ENCODE data around the gene TMEM33. TPM values are rescaled to one million over a fixed set of nuclear protein-coding genes. Genes with fewer than 3 reads are reported as not detected.

The TMEM33 gene
- total RNA-seq, 1 donor from 2014 or later: 44.4 TPM

GRCh38 chr4:41935652-41936021 lies 408 bp downstream of the TMEM33 start:
- intact Hi-C loops (cut with DNase I): no loop called here
- peak overlapping the region; percentile 84 for H3K4me3 ChIP-seq
- peak overlapping the region; percentile 53 for H3K27ac ChIP-seq
- H3K4me1 ChIP-seq: peaks cover 12% of the 10 kb centered on the region
- H3K9me3 ChIP-seq: no peaks in the 10 kb centered on the region
- no peak for DNase-seq (ENCODE audit: extremely low spot score in 2 of 2)
- TF ChIP-seq POLR2AphosphoS5 (IDR thresholded peaks at IDR 0.05; ENCODE audit: insufficient read depth in 1 of 2, low read depth in 1 of 2): no peak
- H3K36me3 ChIP-seq: peaks cover 0 to 3% of the 10 kb centered on the region in 2 donors
- H3K27me3 ChIP-seq: no peaks in the 10 kb centered on the region

- no peaks in the 10 kb centered on the region for H3K27me3 ChIP-seq
- intact Hi-C loops (cut with DNase I): no loop called here
- no peaks in the 10 kb centered on the region for H3K9me3 ChIP-seq
- no peak for DNase-seq (ENCODE audit: extremely low spot score in 2 of 2)
- H3K4me1 ChIP-seq: peaks cover 12% of the 10 kb centered on the region
- no peak for TF ChIP-seq CTCF (IDR thresholded peaks at IDR 0.05)
- no peak for TF ChIP-seq POLR2A (IDR thresholded peaks at IDR 0.05)
- peak in 1 of 2 donors; percentile 59 for TF ChIP-seq POLR2AphosphoS5 (IDR thresholded peaks at IDR 0.05; ENCODE audit: insufficient read depth in 1 of 2, low read depth in 1 of 2)
- peaks cover 0 to 11% of the 10 kb centered on the region in 2 donors for H3K36me3 ChIP-seq
- H3K27ac ChIP-seq: no peak overlapping the region
- H3K4me3 ChIP-seq: no peak overlapping the region
These were observed 3.9 kb downstream of the TMEM33 start for GRCh38 chr4:41939016-41939626.

GRCh38 chr4:41940834-41941233 lies 5.6 kb downstream of the TMEM33 start:
- Histone ChIP-seq H3K27me3 (no peaks in the 10 kb centered on the region), H3K9me3 (no peaks in the 10 kb centered on the region), H3K4me3 (no peak overlapping the region), H3K4me1 (peaks cover 11% of the 10 kb centered on the region), H3K36me3 (peaks cover 0 to 25% of the 10 kb centered on the region in 2 donors), H3K27ac (no peak overlapping the region)
- TF ChIP-seq POLR2A (IDR thresholded peaks at IDR 0.05) (no peak), CTCF (IDR thresholded peaks at IDR 0.05) (no peak), POLR2AphosphoS5 (IDR thresholded peaks at IDR 0.05; ENCODE audit: insufficient read depth in 1 of 2, low read depth in 1 of 2) (no peak)
- intact Hi-C loops (cut with DNase I): no loop called here
- DNase-seq (ENCODE audit: extremely low spot score in 2 of 2): no peak

GRCh38 chr4:41943506-41943905 lies 8.3 kb downstream of the TMEM33 start:
- no peak for DNase-seq (ENCODE audit: extremely low spot score in 2 of 2)
- Histone ChIP-seq H3K4me3 (no peak overlapping the region), H3K27ac (no peak overlapping the region), H3K9me3 (no peaks in the 10 kb centered on the region), H3K27me3 (no peaks in the 10 kb centered on the region), H3K4me1 (no peaks in the 10 kb centered on the region), H3K36me3 (peaks cover 0 to 26% of the 10 kb centered on the region in 2 donors)
- TF ChIP-seq POLR2AphosphoS5 (IDR thresholded peaks at IDR 0.05; ENCODE audit: insufficient read depth in 1 of 2, low read depth in 1 of 2): no peak
- no peak for TF ChIP-seq CTCF (IDR thresholded peaks at IDR 0.05)
- no peak for TF ChIP-seq POLR2A (IDR thresholded peaks at IDR 0.05)
- intact Hi-C loops (cut with DNase I): no loop called here

GRCh38 chr4:41944089-41944488 lies 8.9 kb downstream of the TMEM33 start:
- DNase-seq (ENCODE audit: extremely low spot score in 2 of 2): no peak
- Histone ChIP-seq H3K9me3 (no peaks in the 10 kb centered on the region), H3K4me3 (no peak overlapping the region), H3K4me1 (no peaks in the 10 kb centered on the region), H3K27me3 (no peaks in the 10 kb centered on the region), H3K27ac (no peak overlapping the region), H3K36me3 (peaks cover 0 to 26% of the 10 kb centered on the region in 2 donors)
- intact Hi-C loops (cut with DNase I): no loop called here
- no peak for TF ChIP-seq CTCF (IDR thresholded peaks at IDR 0.05)
- TF ChIP-seq POLR2A (IDR thresholded peaks at IDR 0.05): no peak
- TF ChIP-seq POLR2AphosphoS5 (IDR thresholded peaks at IDR 0.05; ENCODE audit: insufficient read depth in 1 of 2, low read depth in 1 of 2): no peak

All from vagina (tissue), 2 donors.